Liver (tissue), 9 donors: Measurements from ENCODE around the gene PIGT. TPM values are rescaled to one million over a fixed set of nuclear protein-coding genes. Genes with fewer than 3 reads are reported as not detected.

ENCODE experiments used
- DNase-seq: peaks from one replicate; pipeline ENCODE4 v3.0.0-alpha.2; 2017; ENCODE audit warnings: low spot score
- H3K27ac ChIP-seq, 2 donors: one replicate each; pipeline ENCODE4 v1.7.0; 2013; ENCODE audit warnings: inconsistent platforms in 2 of 2, low read length in 2 of 2, control low read depth in 1 of 2, low read depth in 1 of 2, mild to moderate bottlenecking in 1 of 2
- H3K27me3 ChIP-seq, 4 donors: one replicate each; pipeline versions ENCODE4 v1.6.1 to v1.7.0; 2013; ENCODE audit warnings: low read length in 3 of 4, inconsistent platforms in 1 of 4, mild to moderate bottlenecking in 1 of 4, moderate library complexity in 1 of 4; ENCODE audit not compliant: control insufficient read depth in 4 of 4, insufficient read depth in 4 of 4
- H3K36me3 ChIP-seq, 4 donors: one replicate each; pipeline versions ENCODE4 v1.6.1 to v1.7.0; 2013; ENCODE audit warnings: low read length in 3 of 4, mild to moderate bottlenecking in 3 of 4, low read depth in 1 of 4, moderate library complexity in 1 of 4; ENCODE audit not compliant: control insufficient read depth in 4 of 4, insufficient read depth in 3 of 4
- H3K4me1 ChIP-seq, 4 donors: one replicate each; pipeline versions ENCODE4 v1.6.1 to v1.7.0; 2013; ENCODE audit warnings: low read length in 3 of 4, mild to moderate bottlenecking in 3 of 4, moderate library complexity in 1 of 4; ENCODE audit not compliant: control insufficient read depth in 4 of 4, insufficient read depth in 4 of 4
- H3K4me3 ChIP-seq, 3 donors: one replicate each; pipeline versions ENCODE4 v1.6.1 to v1.7.0; 2013; ENCODE audit warnings: low read length in 3 of 3, control low read depth in 1 of 3, low read depth in 1 of 3, mild to moderate bottlenecking in 1 of 3
- H3K9ac ChIP-seq, 2 donors: one replicate each; pipeline ENCODE4 v1.7.0; 2013; ENCODE audit warnings: low read length in 2 of 2, mild to moderate bottlenecking in 2 of 2, moderate library complexity in 2 of 2, control low read depth in 1 of 2, low read depth in 1 of 2
- H3K9me3 ChIP-seq, 4 donors: one replicate each; pipeline versions ENCODE4 v1.6.1 to v1.7.0; 2013; ENCODE audit warnings: low read length in 3 of 4; ENCODE audit not compliant: control insufficient read depth in 4 of 4
- ATF3 ChIP-seq: IDR thresholded peaks from 2 replicates; pipeline ENCODE4 v1.6.1; 2016; ENCODE audit warnings: antibody characterized with exemption
- EGR1 ChIP-seq, 2 donors: IDR thresholded peaks; 2 replicates each; pipeline ENCODE4 v1.6.1; 2016 to 2018; ENCODE audit warnings: antibody characterized with exemption in 2 of 2, low read depth in 2 of 2
- FOXA1 ChIP-seq: IDR thresholded peaks from 2 replicates; pipeline ENCODE4 v1.6.1; 2016; ENCODE audit warnings: antibody characterized with exemption
- FOXA2 ChIP-seq: IDR thresholded peaks from 2 replicates; pipeline ENCODE4 v1.6.1; 2016; ENCODE audit warnings: antibody characterized with exemption
- GABPA ChIP-seq, 2 donors: IDR thresholded peaks in 1 of 2; conservative IDR thresholded peaks in 1 of 2; 2 replicates each; pipeline ENCODE4 v1.6.1; 2016; ENCODE audit warnings: antibody characterized with exemption in 2 of 2, mild to moderate bottlenecking in 1 of 2, moderate library complexity in 1 of 2
- HNF4A ChIP-seq, 2 donors: conservative IDR thresholded peaks; 2 replicates each; pipeline ENCODE4 v1.6.1; 2016; ENCODE audit warnings: antibody characterized with exemption in 2 of 2, mild to moderate bottlenecking in 2 of 2
- HNF4G ChIP-seq: IDR thresholded peaks from 2 replicates; pipeline ENCODE4 v1.6.1; 2016; ENCODE audit warnings: antibody characterized with exemption
- JUND ChIP-seq, 2 donors: IDR thresholded peaks; 2 replicates each; pipeline ENCODE4 v1.6.1; 2016; ENCODE audit warnings: antibody characterized with exemption in 2 of 2
- MAX ChIP-seq: IDR thresholded peaks from 2 replicates; pipeline ENCODE4 v1.6.1; 2016; ENCODE audit warnings: antibody characterized with exemption
- NR2F2 ChIP-seq: IDR thresholded peaks from 2 replicates; pipeline ENCODE4 v1.6.1; 2016; ENCODE audit warnings: antibody characterized with exemption
- RAD21 ChIP-seq, 2 donors: IDR thresholded peaks; 2 replicates each; pipeline ENCODE4 v1.6.1; 2016; ENCODE audit warnings: antibody characterized with exemption in 2 of 2, mild to moderate bottlenecking in 2 of 2
- RXRA ChIP-seq, 2 donors: IDR thresholded peaks; 2 replicates each; pipeline ENCODE4 v1.6.1; 2017 to 2018; ENCODE audit warnings: antibody characterized with exemption in 2 of 2, mild to moderate bottlenecking in 1 of 2
- TAF1 ChIP-seq: conservative IDR thresholded peaks from 2 replicates; pipeline ENCODE4 v1.6.1; 2016; ENCODE audit warnings: antibody characterized with exemption, mild to moderate bottlenecking
- YY1 ChIP-seq: IDR thresholded peaks from 2 replicates; pipeline ENCODE4 v1.6.1; 2016; ENCODE audit warnings: antibody characterized with exemption, mild to moderate bottlenecking
- ZBTB33 ChIP-seq: IDR thresholded peaks from 2 replicates; pipeline ENCODE4 v1.6.1; 2016; ENCODE audit warnings: antibody characterized with exemption
- WGBS: extraction: QIAGEN DNeasy Blood & Tissue Kit; methylation state at CpG from one replicate; pipeline ENCODE4 v1.1.7; 2013; 5-methylcytosine and 5-hydroxymethylcytosine counted together
- polyA plus RNA-seq, 2 donors: library from polyadenylated mRNA; stranded (reverse) in 1 of 2; unstranded in 1 of 2; fragments of 200-250 nt in 1 of 2; fragments of >200 nt in 1 of 2; fragmentation: Nextera tagmentation in 1 of 2; extraction: Ambion mirVana in 1 of 2; gene quantifications; one replicate each; pipeline versions ENCODE4 v1.2.1 to v1.2.3, GENCODE V29; 2013 to 2015
- total RNA-seq, 2 donors: library from RNA; depleted of rRNA; stranded (reverse); fragments of >200 nt; gene quantifications; one replicate each; pipeline ENCODE4 v1.2.3, GENCODE V29; 2014
- TF ChIP-seq, protein P1 (sequence below): IDR thresholded peaks from 2 replicates; pipeline ENCODE4 v1.6.1; 2016; ENCODE audit warnings: antibody characterized with exemption, mild to moderate bottlenecking
- TF ChIP-seq, protein P2 (sequence below): fragments of 150-350 bp; IDR thresholded peaks from 2 replicates; pipeline ENCODE4 v1.5.1; 2017; ENCODE audit warnings: improper control_type of control experiment, low read depth, low read length; ENCODE audit not compliant: missing input control
- donor health status: healthy.
- donor health status: healthy.
- donor health status: healthy.
- donor health status: healthy.
- donor health status: healthy.

Gene PIGT
- total and polyA plus RNA-seq, 4 donors, result 14.4 to 64.5 (median 34.1) TPM

GRCh38 chr20:45410887-45411286 lies 5.1 kb upstream of the PIGT start:
- DNase-seq, result no peak
- Histone ChIP-seq H3K27ac (no peak overlapping the region), H3K36me3 (peaks cover 0 to 3% (median 1%) of the 10 kb centered on the region in 4 donors), H3K9me3 (no peaks in the 10 kb centered on the region), H3K27me3 (peaks cover 0 to 2% (median 0%) of the 10 kb centered on the region in 4 donors), H3K4me3 (no peak overlapping the region), H3K9ac (no peak overlapping the region), H3K4me1 (peaks cover 0 to 13% (median 11%) of the 10 kb centered on the region in 4 donors)
- TF ChIP-seq, protein P1, sequence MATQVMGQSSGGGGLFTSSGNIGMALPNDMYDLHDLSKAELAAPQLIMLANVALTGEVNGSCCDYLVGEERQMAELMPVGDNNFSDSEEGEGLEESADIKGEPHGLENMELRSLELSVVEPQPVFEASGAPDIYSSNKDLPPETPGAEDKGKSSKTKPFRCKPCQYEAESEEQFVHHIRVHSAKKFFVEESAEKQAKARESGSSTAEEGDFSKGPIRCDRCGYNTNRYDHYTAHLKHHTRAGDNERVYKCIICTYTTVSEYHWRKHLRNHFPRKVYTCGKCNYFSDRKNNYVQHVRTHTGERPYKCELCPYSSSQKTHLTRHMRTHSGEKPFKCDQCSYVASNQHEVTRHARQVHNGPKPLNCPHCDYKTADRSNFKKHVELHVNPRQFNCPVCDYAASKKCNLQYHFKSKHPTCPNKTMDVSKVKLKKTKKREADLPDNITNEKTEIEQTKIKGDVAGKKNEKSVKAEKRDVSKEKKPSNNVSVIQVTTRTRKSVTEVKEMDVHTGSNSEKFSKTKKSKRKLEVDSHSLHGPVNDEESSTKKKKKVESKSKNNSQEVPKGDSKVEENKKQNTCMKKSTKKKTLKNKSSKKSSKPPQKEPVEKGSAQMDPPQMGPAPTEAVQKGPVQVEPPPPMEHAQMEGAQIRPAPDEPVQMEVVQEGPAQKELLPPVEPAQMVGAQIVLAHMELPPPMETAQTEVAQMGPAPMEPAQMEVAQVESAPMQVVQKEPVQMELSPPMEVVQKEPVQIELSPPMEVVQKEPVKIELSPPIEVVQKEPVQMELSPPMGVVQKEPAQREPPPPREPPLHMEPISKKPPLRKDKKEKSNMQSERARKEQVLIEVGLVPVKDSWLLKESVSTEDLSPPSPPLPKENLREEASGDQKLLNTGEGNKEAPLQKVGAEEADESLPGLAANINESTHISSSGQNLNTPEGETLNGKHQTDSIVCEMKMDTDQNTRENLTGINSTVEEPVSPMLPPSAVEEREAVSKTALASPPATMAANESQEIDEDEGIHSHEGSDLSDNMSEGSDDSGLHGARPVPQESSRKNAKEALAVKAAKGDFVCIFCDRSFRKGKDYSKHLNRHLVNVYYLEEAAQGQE, result no peak
- TF ChIP-seq ZBTB33, result no peak
- no peak for TF ChIP-seq ATF3
- TF ChIP-seq RAD21 (IDR thresholded peaks at IDR 0.05), result no peak
- TF ChIP-seq HNF4A (conservative IDR thresholded peaks at IDR 0.05), result no peak
- no peak for TF ChIP-seq YY1
- TF ChIP-seq JUND (IDR thresholded peaks at IDR 0.05), result no peak
- TF ChIP-seq RXRA (IDR thresholded peaks at IDR 0.05), result no peak
- TF ChIP-seq EGR1 (IDR thresholded peaks at IDR 0.05; ENCODE audit: low read depth in 2 of 2), result no peak
- no peak for TF ChIP-seq GABPA (IDR thresholded peaks at IDR 0.05 in 1 of 2, conservative IDR thresholded peaks at IDR 0.05 in 1 of 2)
- TF ChIP-seq FOXA2, result no peak
- no peak for TF ChIP-seq NR2F2
- no peak for TF ChIP-seq HNF4G
- TF ChIP-seq, protein P2, sequence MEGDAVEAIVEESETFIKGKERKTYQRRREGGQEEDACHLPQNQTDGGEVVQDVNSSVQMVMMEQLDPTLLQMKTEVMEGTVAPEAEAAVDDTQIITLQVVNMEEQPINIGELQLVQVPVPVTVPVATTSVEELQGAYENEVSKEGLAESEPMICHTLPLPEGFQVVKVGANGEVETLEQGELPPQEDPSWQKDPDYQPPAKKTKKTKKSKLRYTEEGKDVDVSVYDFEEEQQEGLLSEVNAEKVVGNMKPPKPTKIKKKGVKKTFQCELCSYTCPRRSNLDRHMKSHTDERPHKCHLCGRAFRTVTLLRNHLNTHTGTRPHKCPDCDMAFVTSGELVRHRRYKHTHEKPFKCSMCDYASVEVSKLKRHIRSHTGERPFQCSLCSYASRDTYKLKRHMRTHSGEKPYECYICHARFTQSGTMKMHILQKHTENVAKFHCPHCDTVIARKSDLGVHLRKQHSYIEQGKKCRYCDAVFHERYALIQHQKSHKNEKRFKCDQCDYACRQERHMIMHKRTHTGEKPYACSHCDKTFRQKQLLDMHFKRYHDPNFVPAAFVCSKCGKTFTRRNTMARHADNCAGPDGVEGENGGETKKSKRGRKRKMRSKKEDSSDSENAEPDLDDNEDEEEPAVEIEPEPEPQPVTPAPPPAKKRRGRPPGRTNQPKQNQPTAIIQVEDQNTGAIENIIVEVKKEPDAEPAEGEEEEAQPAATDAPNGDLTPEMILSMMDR, result no peak
- TF ChIP-seq MAX, result no peak
- no peak for TF ChIP-seq TAF1
- TF ChIP-seq FOXA1, result no peak
- WGBS, result 82% methylated on average over 8 of the region's 8 CpGs

DNA sequence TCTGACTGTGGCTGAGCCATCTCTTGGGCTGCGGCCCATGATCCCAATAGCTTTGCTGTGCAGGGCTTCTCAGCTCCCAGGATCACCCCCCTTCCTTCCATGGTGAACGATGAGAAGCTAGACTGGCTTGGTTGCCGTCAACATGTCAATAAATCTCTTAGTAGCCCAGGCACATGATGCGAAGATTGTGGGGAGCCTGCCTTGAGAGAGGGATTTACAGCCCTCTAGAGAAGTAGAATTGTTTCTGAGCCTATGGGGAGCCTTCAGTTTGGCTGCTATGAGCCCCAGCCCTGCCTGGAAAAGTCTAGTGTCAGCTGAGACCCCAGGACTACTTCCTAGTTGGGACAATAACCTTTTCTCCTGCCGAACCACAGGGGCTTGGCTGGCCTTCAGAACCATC lies 3.3 kb upstream of the PIGT start:
- no peak for DNase-seq
- no peak for TF ChIP-seq HNF4A (conservative IDR thresholded peaks at IDR 0.05)
- H3K9me3 ChIP-seq, result no peaks in the 10 kb centered on the region
- H3K27me3 ChIP-seq, result no peaks in the 10 kb centered on the region
- peaks cover 0 to 3% (median 1%) of the 10 kb centered on the region in 4 donors for H3K36me3 ChIP-seq
- no peak overlapping the region for H3K4me3 ChIP-seq
- H3K4me1 ChIP-seq, result peaks cover 4 to 13% (median 11%) of the 10 kb centered on the region in 4 donors
- no peak overlapping the region for H3K9ac ChIP-seq
- 84% methylated on average over 5 of the region's 5 CpGs for WGBS
- H3K27ac ChIP-seq, result no peak overlapping the region
